HEK293 (cell line): ENCODE measurements around the gene ZWILCH.

Experiments
- CTCF ChIA-PET: fragments of 350-600 bp; formaldehyde crosslinking; extraction: SDS; loops from one replicate; lab custom pipeline; 2021; ENCODE audit warnings: antibody characterized with exemption; lab: Yijun Ruan, JAX
- POLR2A ChIA-PET: fragments of 300-600 bp; formaldehyde crosslinking; extraction: SDS; loops from one replicate; lab custom pipeline; 2020; ENCODE audit warnings: antibody characterized with exemption, inconsistent platforms; lab: Yijun Ruan, JAX
- H3K27ac ChIP-seq: fragments of 200-500 bp; sonication (Bioruptor generic); 2 replicates; pipeline ENCODE4 v1.5.1; 2014; ENCODE audit warnings: low read depth, low read length, control low read depth, inconsistent platforms; ENCODE audit errors: extremely low read depth
- H3K36me3 ChIP-seq, 2 experiments: fragments of 200-500 bp in 1 of 2; sonication (Bioruptor generic) in 1 of 2; 1 replicate in 1 of 2; 2 replicates in 1 of 2; pipeline ENCODE4 v1.5.1; 2014 to 2017; ENCODE audit warnings: inconsistent platforms in 2 of 2, low read length in 2 of 2; ENCODE audit not compliant: control insufficient read depth in 2 of 2, insufficient read depth in 1 of 2
- H3K4me1 ChIP-seq: fragments of 200-500 bp; sonication (Bioruptor generic); 2 replicates; pipeline ENCODE4 v1.5.1; 2014; ENCODE audit warnings: mild to moderate bottlenecking, low read length, inconsistent platforms; ENCODE audit not compliant: control insufficient read depth, insufficient read depth
- H3K4me3 ChIP-seq: 2 replicates; pipeline ENCODE4 v1.5.1; 2011; ENCODE audit warnings: low read depth, mild to moderate bottlenecking, control low read depth, low read length, moderate library complexity
- H3K9me3 ChIP-seq: fragments of 200-500 bp; sonication (Bioruptor generic); 2 replicates; pipeline ENCODE4 v1.5.1; 2014; ENCODE audit warnings: low read depth, low read length, inconsistent platforms; ENCODE audit not compliant: control insufficient read depth, insufficient read depth
- BCL11A ChIP-seq: fragments of 450-650 bp; formaldehyde crosslinking; IDR thresholded peaks from 2 replicates; pipeline ENCODE4 v1.5.1; 2016; ENCODE audit warnings: low read depth, missing biosample characterization, missing genetic modification characterization
- HIC1 ChIP-seq: fragments of 450-650 bp; formaldehyde crosslinking; IDR thresholded peaks from 2 replicates; pipeline ENCODE4 v1.5.1; 2016; ENCODE audit warnings: missing biosample characterization, missing genetic modification characterization
- HOXD13 ChIP-seq: sonication (generic); formaldehyde crosslinking; IDR thresholded peaks from 2 replicates; pipeline ENCODE4 v1.8.0; 2022; ENCODE audit warnings: missing genetic modification reagents, borderline replicate concordance
- KLF7 ChIP-seq: fragments of 450-650 bp; formaldehyde crosslinking; IDR thresholded peaks from 2 replicates; pipeline ENCODE4 v1.5.1; 2016; ENCODE audit warnings: missing biosample characterization, missing genetic modification characterization, borderline replicate concordance
- KLF8 ChIP-seq: fragments of 450-650 bp; formaldehyde crosslinking; IDR thresholded peaks from 2 replicates; pipeline ENCODE4 v1.5.1; 2016; ENCODE audit warnings: missing biosample characterization, missing genetic modification characterization
- SCRT2 ChIP-seq: fragments of 450-650 bp; formaldehyde crosslinking; IDR thresholded peaks from 2 replicates; pipeline ENCODE4 v1.5.1; 2016; ENCODE audit warnings: missing biosample characterization, missing genetic modification characterization
- SP7 ChIP-seq: fragments of 450-650 bp; formaldehyde crosslinking; IDR thresholded peaks from 2 replicates; pipeline ENCODE4 v1.5.1; 2016; ENCODE audit warnings: missing biosample characterization, missing genetic modification characterization
- ZBTB1 ChIP-seq: fragments of 450-650 bp; formaldehyde crosslinking; IDR thresholded peaks from 2 replicates; pipeline ENCODE4 v1.5.1; 2016; ENCODE audit warnings: missing biosample characterization, missing genetic modification characterization
- ZBTB21 ChIP-seq: fragments of 450-650 bp; formaldehyde crosslinking; IDR thresholded peaks from 2 replicates; pipeline ENCODE4 v1.5.1; 2017; ENCODE audit warnings: missing biosample characterization, missing genetic modification characterization
- ZNF114 ChIP-seq: fragments of 450-650 bp; formaldehyde crosslinking; IDR thresholded peaks from 2 replicates; pipeline ENCODE4 v1.5.0; 2017; ENCODE audit warnings: missing biosample characterization, missing genetic modification characterization
- ZNF140 ChIP-seq: fragments of 450-650 bp; formaldehyde crosslinking; IDR thresholded peaks from 2 replicates; pipeline ENCODE4 v1.5.1; 2016; ENCODE audit warnings: missing biosample characterization, missing genetic modification characterization
- ZNF146 ChIP-seq: fragments of 450-650 bp; formaldehyde crosslinking; IDR thresholded peaks from 2 replicates; pipeline ENCODE4 v1.5.1; 2016; ENCODE audit warnings: missing biosample characterization, missing genetic modification characterization
- ZNF184 ChIP-seq: fragments of 450-650 bp; IDR thresholded peaks from 2 replicates; pipeline ENCODE4 v1.5.1; 2018; ENCODE audit warnings: missing biosample characterization, mild to moderate bottlenecking, missing genetic modification characterization
- ZNF404 ChIP-seq: fragments of 450-650 bp; formaldehyde crosslinking; IDR thresholded peaks from 2 replicates; pipeline ENCODE4 v1.5.1; 2017; ENCODE audit warnings: missing biosample characterization, missing genetic modification characterization
- ZNF514 ChIP-seq: fragments of 450-650 bp; formaldehyde crosslinking; IDR thresholded peaks from 2 replicates; pipeline ENCODE4 v1.5.1; 2016; ENCODE audit warnings: missing biosample characterization, missing genetic modification characterization
- ZNF664 ChIP-seq: fragments of 450-650 bp; formaldehyde crosslinking; IDR thresholded peaks from 2 replicates; pipeline ENCODE4 v1.5.1; 2016; ENCODE audit warnings: missing biosample characterization, missing genetic modification characterization
- ZNF792 ChIP-seq: fragments of 450-650 bp; formaldehyde crosslinking; IDR thresholded peaks from 2 replicates; pipeline ENCODE4 v1.5.1; 2016; ENCODE audit warnings: missing biosample characterization, missing genetic modification characterization
- TF ChIP-seq, protein P1 (sequence below): fragments of 450-650 bp; formaldehyde crosslinking; IDR thresholded peaks from 2 replicates; pipeline ENCODE4 v1.5.1; 2016; ENCODE audit warnings: missing biosample characterization, missing genetic modification characterization
- TF ChIP-seq, protein P2 (sequence below): fragments of 450-650 bp; formaldehyde crosslinking; IDR thresholded peaks from 2 replicates; pipeline ENCODE4 v1.5.1; 2016; ENCODE audit warnings: missing biosample characterization, missing genetic modification characterization

ZWILCH gene

GRCh38 chr15:66477011-66477410, 28.1 kb upstream of the ZWILCH start:
- Histone ChIP-seq H3K4me3 (no peak overlapping the region), H3K9me3 (no peaks in the 10 kb centered on the region), H3K4me1 (no peaks in the 10 kb centered on the region)
- no peak for TF ChIP-seq HOXD13 (CRISPR knock-in tag)
- no peak for TF ChIP-seq KLF8 (tag by site-specific recombination)
- no peak for TF ChIP-seq ZNF514 (tag by site-specific recombination)
- no peak for TF ChIP-seq ZNF184 (tag by site-specific recombination)
- TF ChIP-seq ZBTB1 = no peak
- TF ChIP-seq BCL11A (tag by site-specific recombination) = no peak
- TF ChIP-seq ZBTB21 (tag by site-specific recombination) = no peak
- no peak for TF ChIP-seq ZNF404 (tag by site-specific recombination)
- TF ChIP-seq ZNF140 (tag by site-specific recombination) = no peak
- TF ChIP-seq ZNF664 = no peak
- no peak for TF ChIP-seq SP7 (tag by site-specific recombination)
- TF ChIP-seq, protein P1, sequence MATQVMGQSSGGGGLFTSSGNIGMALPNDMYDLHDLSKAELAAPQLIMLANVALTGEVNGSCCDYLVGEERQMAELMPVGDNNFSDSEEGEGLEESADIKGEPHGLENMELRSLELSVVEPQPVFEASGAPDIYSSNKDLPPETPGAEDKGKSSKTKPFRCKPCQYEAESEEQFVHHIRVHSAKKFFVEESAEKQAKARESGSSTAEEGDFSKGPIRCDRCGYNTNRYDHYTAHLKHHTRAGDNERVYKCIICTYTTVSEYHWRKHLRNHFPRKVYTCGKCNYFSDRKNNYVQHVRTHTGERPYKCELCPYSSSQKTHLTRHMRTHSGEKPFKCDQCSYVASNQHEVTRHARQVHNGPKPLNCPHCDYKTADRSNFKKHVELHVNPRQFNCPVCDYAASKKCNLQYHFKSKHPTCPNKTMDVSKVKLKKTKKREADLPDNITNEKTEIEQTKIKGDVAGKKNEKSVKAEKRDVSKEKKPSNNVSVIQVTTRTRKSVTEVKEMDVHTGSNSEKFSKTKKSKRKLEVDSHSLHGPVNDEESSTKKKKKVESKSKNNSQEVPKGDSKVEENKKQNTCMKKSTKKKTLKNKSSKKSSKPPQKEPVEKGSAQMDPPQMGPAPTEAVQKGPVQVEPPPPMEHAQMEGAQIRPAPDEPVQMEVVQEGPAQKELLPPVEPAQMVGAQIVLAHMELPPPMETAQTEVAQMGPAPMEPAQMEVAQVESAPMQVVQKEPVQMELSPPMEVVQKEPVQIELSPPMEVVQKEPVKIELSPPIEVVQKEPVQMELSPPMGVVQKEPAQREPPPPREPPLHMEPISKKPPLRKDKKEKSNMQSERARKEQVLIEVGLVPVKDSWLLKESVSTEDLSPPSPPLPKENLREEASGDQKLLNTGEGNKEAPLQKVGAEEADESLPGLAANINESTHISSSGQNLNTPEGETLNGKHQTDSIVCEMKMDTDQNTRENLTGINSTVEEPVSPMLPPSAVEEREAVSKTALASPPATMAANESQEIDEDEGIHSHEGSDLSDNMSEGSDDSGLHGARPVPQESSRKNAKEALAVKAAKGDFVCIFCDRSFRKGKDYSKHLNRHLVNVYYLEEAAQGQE (tag by site-specific recombination) = no peak
- TF ChIP-seq, protein P2, sequence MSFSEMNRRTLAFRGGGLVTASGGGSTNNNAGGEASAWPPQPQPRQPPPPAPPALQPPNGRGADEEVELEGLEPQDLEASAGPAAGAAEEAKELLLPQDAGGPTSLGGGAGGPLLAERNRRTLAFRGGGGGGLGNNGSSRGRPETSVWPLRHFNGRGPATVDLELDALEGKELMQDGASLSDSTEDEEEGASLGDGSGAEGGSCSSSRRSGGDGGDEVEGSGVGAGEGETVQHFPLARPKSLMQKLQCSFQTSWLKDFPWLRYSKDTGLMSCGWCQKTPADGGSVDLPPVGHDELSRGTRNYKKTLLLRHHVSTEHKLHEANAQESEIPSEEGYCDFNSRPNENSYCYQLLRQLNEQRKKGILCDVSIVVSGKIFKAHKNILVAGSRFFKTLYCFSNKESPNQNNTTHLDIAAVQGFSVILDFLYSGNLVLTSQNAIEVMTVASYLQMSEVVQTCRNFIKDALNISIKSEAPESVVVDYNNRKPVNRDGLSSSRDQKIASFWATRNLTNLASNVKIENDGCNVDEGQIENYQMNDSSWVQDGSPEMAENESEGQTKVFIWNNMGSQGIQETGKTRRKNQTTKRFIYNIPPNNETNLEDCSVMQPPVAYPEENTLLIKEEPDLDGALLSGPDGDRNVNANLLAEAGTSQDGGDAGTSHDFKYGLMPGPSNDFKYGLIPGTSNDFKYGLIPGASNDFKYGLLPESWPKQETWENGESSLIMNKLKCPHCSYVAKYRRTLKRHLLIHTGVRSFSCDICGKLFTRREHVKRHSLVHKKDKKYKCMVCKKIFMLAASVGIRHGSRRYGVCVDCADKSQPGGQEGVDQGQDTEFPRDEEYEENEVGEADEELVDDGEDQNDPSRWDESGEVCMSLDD (tag by site-specific recombination) = no peak
- no peak for TF ChIP-seq KLF7 (tag by site-specific recombination)
- TF ChIP-seq ZNF792 (tag by site-specific recombination) = no peak
- TF ChIP-seq ZNF114 (tag by site-specific recombination) = no peak
- TF ChIP-seq ZNF146 (tag by site-specific recombination) = no peak
- TF ChIP-seq HIC1 (tag by site-specific recombination) = no peak
- no peak for TF ChIP-seq SCRT2 (tag by site-specific recombination)
- TF ChIP-seq, all 188 proteins: peak for 0
- H3K27ac ChIP-seq = no peak overlapping the region
- ChIA-PET POLR2A (no interaction called here), CTCF (interaction anchor here (0.7 kb wide), 1 partner anchor 10 kb away, joined by 3 read pairs; no protein-coding TSS in a partner anchor)
- peaks cover 0 to 13% of the 10 kb centered on the region in 2 experiments; a peak in 2 of 3 replicates for H3K36me3 ChIP-seq

- no peaks in the 10 kb centered on the region for H3K9me3 ChIP-seq
- peaks cover under 1 to 34% of the 10 kb centered on the region in 2 experiments; a peak in 2 of 3 replicates for H3K36me3 ChIP-seq
- ChIA-PET POLR2A (no interaction called here), CTCF (no interaction called here)
- no peaks in the 10 kb centered on the region for H3K4me1 ChIP-seq
- no peak for TF ChIP-seq ZNF404 (tag by site-specific recombination)
- H3K27ac ChIP-seq = no peak overlapping the region
- H3K4me3 ChIP-seq = no peak overlapping the region
Observed at GRCh38 chr15:66480267-66480666, 24.9 kb upstream of the ZWILCH start.
